Ascending aorta (tissue), 2 donors: ENCODE results near the gene ABR. TPM values are rescaled to one million over a fixed set of nuclear protein-coding genes. Genes with fewer than 3 reads are reported as not detected.

Source experiments
- DNase-seq, 2 donors: peaks; one replicate each; pipeline ENCODE4 v3.0.0-alpha.2; 2019; ENCODE audit warnings: low spot score in 2 of 2
- H3K27ac ChIP-seq, 2 donors: fragments of 200-600 bp; sonication (generic); one replicate each; pipeline ENCODE4 v1.5.1; 2016 to 2017; ENCODE audit warnings: mild to moderate bottlenecking in 1 of 2
- H3K27me3 ChIP-seq: fragments of 200-600 bp; sonication (generic); one replicate; pipeline ENCODE4 v1.5.1; 2017
- H3K36me3 ChIP-seq, 2 donors: fragments of 200-600 bp; sonication (generic); one replicate each; pipeline ENCODE4 v1.5.1; 2016
- H3K4me1 ChIP-seq, 2 donors: fragments of 200-600 bp; sonication (generic); one replicate each; pipeline ENCODE4 v1.5.1; 2016 to 2017; ENCODE audit warnings: mild to moderate bottlenecking in 1 of 2
- H3K4me3 ChIP-seq, 2 donors: fragments of 200-600 bp; sonication (generic); one replicate each; pipeline ENCODE4 v1.5.1; 2016 to 2017; ENCODE audit warnings: mild to moderate bottlenecking in 1 of 2
- H3K9me3 ChIP-seq, 2 donors: fragments of 200-600 bp; sonication (generic); one replicate each; pipeline ENCODE4 v1.5.1; 2016
- CTCF ChIP-seq, 3 experiments: fragments of 200-600 bp in 2 of 3; fragments of 450-650 bp in 1 of 3; sonication (generic) in 2 of 3; IDR thresholded peaks; one replicate each; pipeline ENCODE4 v1.5.1; 2016 to 2019; ENCODE audit warnings: antibody characterized with exemption in 3 of 3, mild to moderate bottlenecking in 1 of 3, moderate library complexity in 1 of 3
- intact Hi-C: fragments of 100-400 bp; cut with DNase I; formaldehyde crosslinking; loops from one replicate; pipeline ENCODE4 v1.15.1; 2023
- total RNA-seq: library from RNA; depleted of rRNA; stranded (reverse); fragments of >200 nt; gene quantifications from one replicate; pipeline ENCODE4 v1.1.0, GENCODE V29; 2016

The ABR gene
- total RNA-seq, 1 donor from 2014 or later: 184 TPM

GRCh38 chr17:1036845-1037237 lies 142.9 kb downstream of the ABR start:
- Histone ChIP-seq H3K4me1 (peaks cover 3 to 5% of the 10 kb centered on the region in 2 donors), H3K9me3 (no peaks in the 10 kb centered on the region), H3K27ac (no peak overlapping the region), H3K36me3 (peaks cover 25 to 39% of the 10 kb centered on the region in 2 donors), H3K4me3 (no peak overlapping the region), H3K27me3 (no peaks in the 10 kb centered on the region)
- DNase-seq: no peak
- no peak for TF ChIP-seq CTCF (IDR thresholded peaks at IDR 0.05)
- intact Hi-C loops: no loop called here

GRCh38 chr17:1036171-1036844 lies 143.5 kb downstream of the ABR start:
- no peaks in the 10 kb centered on the region for H3K27me3 ChIP-seq
- H3K27ac ChIP-seq: no peak overlapping the region
- intact Hi-C loops: no loop called here
- H3K4me3 ChIP-seq: no peak overlapping the region
- no peak for DNase-seq
- H3K9me3 ChIP-seq: no peaks in the 10 kb centered on the region
- H3K4me1 ChIP-seq: peaks cover 5 to 8% of the 10 kb centered on the region in 2 donors
- peaks cover 24 to 36% of the 10 kb centered on the region in 2 donors for H3K36me3 ChIP-seq
- no peak for TF ChIP-seq CTCF (IDR thresholded peaks at IDR 0.05)

- DNase-seq: no peak
- Histone ChIP-seq H3K27me3 (no peaks in the 10 kb centered on the region), H3K36me3 (peaks cover 19 to 36% of the 10 kb centered on the region in 2 donors), H3K27ac (no peak overlapping the region), H3K4me1 (peaks cover 6 to 14% of the 10 kb centered on the region in 2 donors), H3K9me3 (no peaks in the 10 kb centered on the region), H3K4me3 (no peak overlapping the region)
- no peak for TF ChIP-seq CTCF (IDR thresholded peaks at IDR 0.05)
- intact Hi-C loops: no loop called here
Measured at GRCh38 chr17:1035546-1036170, 144.1 kb downstream of the ABR start.

GRCh38 chr17:1034652-1035210 lies 145.1 kb downstream of the ABR start:
- Histone ChIP-seq H3K27me3 (no peaks in the 10 kb centered on the region), H3K4me1 (peaks cover 12 to 24% of the 10 kb centered on the region in 2 donors), H3K36me3 (peaks cover 14 to 36% of the 10 kb centered on the region in 2 donors), H3K27ac (no peak overlapping the region), H3K9me3 (no peaks in the 10 kb centered on the region), H3K4me3 (no peak overlapping the region)
- intact Hi-C loops: no loop called here
- DNase-seq: no peak
- no peak for TF ChIP-seq CTCF (IDR thresholded peaks at IDR 0.05)

GRCh38 chr17:1033503-1033902 lies 146.3 kb downstream of the ABR start:
- Histone ChIP-seq H3K4me3 (no peak overlapping the region), H3K4me1 (peaks cover 12 to 35% of the 10 kb centered on the region in 2 donors), H3K36me3 (peaks cover 9 to 30% of the 10 kb centered on the region in 2 donors), H3K27me3 (no peaks in the 10 kb centered on the region), H3K27ac (no peak overlapping the region), H3K9me3 (no peaks in the 10 kb centered on the region)
- TF ChIP-seq CTCF (IDR thresholded peaks at IDR 0.05): no peak
- DNase-seq: no peak
- intact Hi-C loops: no loop called here
